Measurements from ENCODE around the gene WRNIP1. TPM values are rescaled to one million over a fixed set of nuclear protein-coding genes. Genes with fewer than 3 reads are reported as not detected.

The WRNIP1 gene
- total RNA-seq, 4 donors from 2014 or later = 62.6 to 89.4 (median 76.2) TPM

- 86 to 95% methylated on average over 3 of the region's 3 CpGs for WGBS, 2 donors
- TF ChIP-seq POLR2A (IDR thresholded peaks at IDR 0.05) (no peak), CTCF (IDR thresholded peaks at IDR 0.05) (no peak), EP300 (IDR thresholded peaks at IDR 0.05) (no peak)
- no peak for DNase-seq (ENCODE audit: low spot score in 2 of 2)
Observed at GRCh38 chr6:2721219-2721618, 44.0 kb upstream of the WRNIP1 start.

GRCh38 chr6:2725364-2725988, 39.7 kb upstream of the WRNIP1 start:
- no peak overlapping the region for H3K27ac ChIP-seq
- peaks cover 0 to 8% (median under 1%) of the 10 kb centered on the region in 4 donors for H3K4me1 ChIP-seq
- TF ChIP-seq EP300 (IDR thresholded peaks at IDR 0.05) (no peak), POLR2A (IDR thresholded peaks at IDR 0.05) (no peak), CTCF (IDR thresholded peaks at IDR 0.05) (no peak)
- no peaks in the 10 kb centered on the region for H3K27me3 ChIP-seq
- peaks cover 0 to 4% (median 0%) of the 10 kb centered on the region in 4 donors for H3K9me3 ChIP-seq
- DNase-seq (ENCODE audit: low spot score in 2 of 2) = no peak
- H3K4me3 ChIP-seq = no peak overlapping the region
- WGBS, 2 donors = 87 to 88% methylated on average over 8 of the region's 8 CpGs
- no peaks in the 10 kb centered on the region for H3K36me3 ChIP-seq

More at GRCh38 chr6:2721219-2721618, 44.0 kb upstream of the WRNIP1 start:
- Histone ChIP-seq H3K27ac (no peak overlapping the region), H3K4me3 (no peak overlapping the region), H3K4me1 (no peaks in the 10 kb centered on the region), H3K27me3 (no peaks in the 10 kb centered on the region), H3K36me3 (no peaks in the 10 kb centered on the region), H3K9me3 (peaks cover 0 to 8% (median 0%) of the 10 kb centered on the region in 4 donors)

- H3K36me3 ChIP-seq = no peaks in the 10 kb centered on the region
- DNase-seq (ENCODE audit: low spot score in 2 of 2) = no peak
- 37 to 45% methylated on average over 8 of the region's 8 CpGs for whole genome bisulfite sequencing, 2 donors
- no peak overlapping the region for H3K27ac ChIP-seq
- TF ChIP-seq CTCF (IDR thresholded peaks at IDR 0.05) = no peak
- TF ChIP-seq POLR2A (IDR thresholded peaks at IDR 0.05) = no peak
- no peak for TF ChIP-seq EP300 (IDR thresholded peaks at IDR 0.05)
- no peaks in the 10 kb centered on the region for H3K27me3 ChIP-seq
- peaks cover 0 to 4% (median 0%) of the 10 kb centered on the region in 4 donors for H3K9me3 ChIP-seq
- no peak overlapping the region for H3K4me3 ChIP-seq
- H3K4me1 ChIP-seq = peaks cover 0 to 14% (median 4%) of the 10 kb centered on the region in 4 donors
Observed at GRCh38 chr6:2725999-2726567, 39.1 kb upstream of the WRNIP1 start.

- Histone ChIP-seq H3K36me3 (no peaks in the 10 kb centered on the region), H3K27ac (peak overlapping the region in 1 of 4 donors; percentile 1), H3K27me3 (no peaks in the 10 kb centered on the region), H3K4me3 (no peak overlapping the region), H3K9me3 (no peaks in the 10 kb centered on the region), H3K4me1 (peaks cover 0 to 45% (median 16%) of the 10 kb centered on the region in 4 donors)
- WGBS, 2 donors = 77 to 84% methylated on average over 10 of the region's 10 CpGs
- no peak for DNase-seq (ENCODE audit: low spot score in 2 of 2)
- no peak for TF ChIP-seq POLR2A (IDR thresholded peaks at IDR 0.05)
- TF ChIP-seq CTCF (IDR thresholded peaks at IDR 0.05) = no peak
- no peak for TF ChIP-seq EP300 (IDR thresholded peaks at IDR 0.05)
Observed at GRCh38 chr6:2729921-2730320, 35.3 kb upstream of the WRNIP1 start.

- no peaks in the 10 kb centered on the region for H3K9me3 ChIP-seq
- no peak for TF ChIP-seq EP300 (IDR thresholded peaks at IDR 0.05)
- TF ChIP-seq POLR2A (IDR thresholded peaks at IDR 0.05) = no peak
- TF ChIP-seq CTCF (IDR thresholded peaks at IDR 0.05) = no peak
- peaks cover 0 to 45% (median 16%) of the 10 kb centered on the region in 4 donors for H3K4me1 ChIP-seq
- H3K36me3 ChIP-seq = no peaks in the 10 kb centered on the region
- no peaks in the 10 kb centered on the region for H3K27me3 ChIP-seq
- DNase-seq (ENCODE audit: low spot score in 2 of 2) = no peak
- H3K27ac ChIP-seq = peak overlapping the region in 1 of 4 donors; percentile 1
- 29 to 38% methylated on average over 9 of the region's 9 CpGs for WGBS, 2 donors
- H3K4me3 ChIP-seq = no peak overlapping the region
Observed at GRCh38 chr6:2730353-2731107, 34.7 kb upstream of the WRNIP1 start.
